Ovary (tissue), 9 donors: ENCODE data around the gene MYRF. TPM values are rescaled to one million over a fixed set of nuclear protein-coding genes. Genes with fewer than 3 reads are reported as not detected.

ENCODE experiments used
- DNase-seq, 5 donors: peaks; one replicate each; pipeline ENCODE4 v3.0.0-alpha.2; 2019 to 2020
- H3K27ac ChIP-seq, 2 donors: fragments of 200-600 bp; one replicate each; pipeline versions ENCODE4 v1.5.1 to v1.8.0; 2019 to 2022
- H3K27me3 ChIP-seq: fragments of 200-600 bp; one replicate; pipeline ENCODE4 v1.8.0; 2022
- H3K36me3 ChIP-seq: fragments of 200-600 bp; sonication (generic); one replicate; pipeline ENCODE4 v1.5.1; 2019
- H3K4me1 ChIP-seq: one replicate; pipeline ENCODE4 v1.8.1; 2013; ENCODE audit warnings: mild to moderate bottlenecking, moderate library complexity; ENCODE audit not compliant: insufficient read depth
- H3K4me3 ChIP-seq: fragments of 200-600 bp; sonication (generic); one replicate; pipeline ENCODE4 v1.5.1; 2017
- H3K9me3 ChIP-seq, 2 donors: fragments of 200-600 bp in 1 of 2; sonication (generic) in 1 of 2; one replicate each; pipeline versions ENCODE4 v1.5.1 to v1.8.1; 2013 to 2019; ENCODE audit warnings: mild to moderate bottlenecking in 1 of 2, moderate library complexity in 1 of 2
- EP300 ChIP-seq: sonication (generic); formaldehyde crosslinking; IDR thresholded peaks from one replicate; pipeline ENCODE4 v1.6.1; 2017; ENCODE audit warnings: antibody characterized with exemption
- POLR2A ChIP-seq: fragments of 450-650 bp; IDR thresholded peaks from one replicate; pipeline ENCODE4 v1.6.1; 2017; ENCODE audit warnings: antibody characterized with exemption, mild to moderate bottlenecking, moderate library complexity
- WGBS, 3 donors: extraction: QIAGEN DNeasy Blood & Tissue Kit in 1 of 3; methylation state at CpG; one replicate each; pipeline versions ENCODE4 v1.1.5 to v1.1.7; 2013 to 2017; 5-methylcytosine and 5-hydroxymethylcytosine counted together
- intact Hi-C, 4 donors: fragments of 100-400 bp; cut with DNase I; formaldehyde crosslinking; loops; one replicate each; pipeline versions ENCODE4 v1.11.0 to v1.15.1; 2022 to 2023
- polyA plus RNA-seq, 2 donors: library from polyadenylated mRNA; stranded (reverse); fragments of 200-250 nt in 1 of 2; fragments of 350-450 nt in 1 of 2; fragmentation: Illumina TruSeq in 1 of 2; extraction: RNeasy Lipid Tissue Mini Kit (QIAGEN cat#74804) in 1 of 2; gene quantifications; one replicate each; pipeline ENCODE4 v1.2.3, GENCODE V29; 2013 to 2014
- total RNA-seq, 7 donors: library from RNA; depleted of rRNA in 2 of 7; stranded (reverse); fragments of >200 nt in 2 of 7; fragmentation: NEBNext Ultra II Directional in 3 of 7; extraction: Animal tissue kit (Norgen Biotek cat#: 25700) in 3 of 7; gene quantifications; one replicate each; pipeline versions ENCODE4 v1.1.0 to v1.2.4, GENCODE V29; 2016 to 2023
- TF ChIP-seq, protein P1 (sequence below), 3 donors: fragments of 450-650 bp in 2 of 3; fragments of 200-600 bp in 1 of 3; IDR thresholded peaks; one replicate each; pipeline versions ENCODE4 v1.5.1 to v1.8.0; 2016 to 2022; ENCODE audit warnings: antibody characterized with exemption in 3 of 3, mild to moderate bottlenecking in 1 of 3
- donor health status: DM: no; HTN: no; CAD: no; lungs with moderate emphysema.
- donor health status: DM: no; HTN: no; CAD: no.
- donor health status: Bipolar disorder and iron deficiency.
- donor health status: DM: yes; HTN: yes; CAD: no.
- donor health status: DM: no; HTN: no; CAD: no.
- donor health status: DM: yes; HTN: yes; CAD: no.

Gene MYRF
- total and polyA plus RNA-seq, 9 donors: 6.6 to 109 (median 23.3) TPM

GRCh38 chr11:61795876-61796526, 43.6 kb downstream of the MYRF start:
- DNase-seq: no peak
- H3K4me1 ChIP-seq: peaks cover 5% of the 10 kb centered on the region
- TF ChIP-seq EP300 (no peak), POLR2A (no peak)
- TF ChIP-seq, protein P1, sequence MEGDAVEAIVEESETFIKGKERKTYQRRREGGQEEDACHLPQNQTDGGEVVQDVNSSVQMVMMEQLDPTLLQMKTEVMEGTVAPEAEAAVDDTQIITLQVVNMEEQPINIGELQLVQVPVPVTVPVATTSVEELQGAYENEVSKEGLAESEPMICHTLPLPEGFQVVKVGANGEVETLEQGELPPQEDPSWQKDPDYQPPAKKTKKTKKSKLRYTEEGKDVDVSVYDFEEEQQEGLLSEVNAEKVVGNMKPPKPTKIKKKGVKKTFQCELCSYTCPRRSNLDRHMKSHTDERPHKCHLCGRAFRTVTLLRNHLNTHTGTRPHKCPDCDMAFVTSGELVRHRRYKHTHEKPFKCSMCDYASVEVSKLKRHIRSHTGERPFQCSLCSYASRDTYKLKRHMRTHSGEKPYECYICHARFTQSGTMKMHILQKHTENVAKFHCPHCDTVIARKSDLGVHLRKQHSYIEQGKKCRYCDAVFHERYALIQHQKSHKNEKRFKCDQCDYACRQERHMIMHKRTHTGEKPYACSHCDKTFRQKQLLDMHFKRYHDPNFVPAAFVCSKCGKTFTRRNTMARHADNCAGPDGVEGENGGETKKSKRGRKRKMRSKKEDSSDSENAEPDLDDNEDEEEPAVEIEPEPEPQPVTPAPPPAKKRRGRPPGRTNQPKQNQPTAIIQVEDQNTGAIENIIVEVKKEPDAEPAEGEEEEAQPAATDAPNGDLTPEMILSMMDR (IDR thresholded peaks at IDR 0.05): no peak
- no peak overlapping the region for H3K4me3 ChIP-seq
- WGBS, 3 donors: 85 to 86% (median 85%) methylated on average over 18 of the region's 18 CpGs
- H3K27me3 ChIP-seq: no peaks in the 10 kb centered on the region
- no peaks in the 10 kb centered on the region for H3K9me3 ChIP-seq
- no peaks in the 10 kb centered on the region for H3K36me3 ChIP-seq
- intact Hi-C loops: loop anchor here in 2 of 4 donors (5.0 to 10.0 kb wide), 4 partner anchors 151 to 516 kb away; no protein-coding TSS in a partner anchor
- no peak overlapping the region for H3K27ac ChIP-seq

GRCh38 chr11:61797263-61797944, 45.0 kb downstream of the MYRF start:
- H3K27me3 ChIP-seq: no peaks in the 10 kb centered on the region
- intact Hi-C loops: loop anchor here in 2 of 4 donors (5.0 to 10.0 kb wide), 4 partner anchors 150 to 515 kb away; no protein-coding TSS in a partner anchor
- H3K4me3 ChIP-seq: no peak overlapping the region
- H3K27ac ChIP-seq: no peak overlapping the region
- 17 to 29% (median 26%) methylated on average over 3 of the region's 3 CpGs for WGBS, 3 donors
- DNase-seq: peak; percentile 70 to 89 (median 77)
- H3K4me1 ChIP-seq: peaks cover 2% of the 10 kb centered on the region
- no peaks in the 10 kb centered on the region for H3K9me3 ChIP-seq
- TF ChIP-seq, protein P1 (IDR thresholded peaks at IDR 0.05): peak; percentile 37 to 93 (median 90)
- no peak for TF ChIP-seq POLR2A
- no peak for TF ChIP-seq EP300
- no peaks in the 10 kb centered on the region for H3K36me3 ChIP-seq

GRCh38 chr11:61799665-61800284, 47.3 kb downstream of the MYRF start:
- no peaks in the 10 kb centered on the region for H3K9me3 ChIP-seq
- H3K4me3 ChIP-seq: no peak overlapping the region
- H3K36me3 ChIP-seq: no peaks in the 10 kb centered on the region
- no peak for DNase-seq
- TF ChIP-seq POLR2A: no peak
- TF ChIP-seq, protein P1 (IDR thresholded peaks at IDR 0.05): no peak
- no peak for TF ChIP-seq EP300
- no peak overlapping the region for H3K27ac ChIP-seq
- intact Hi-C loops: loop anchor here in 2 of 4 donors (5.0 to 10.0 kb wide), 5 partner anchors 75 to 513 kb away; no protein-coding TSS in a partner anchor
- H3K27me3 ChIP-seq: no peaks in the 10 kb centered on the region
- whole genome bisulfite sequencing, 3 donors: 92 to 95% (median 94%) methylated on average over 2 of the region's 2 CpGs
- no peaks in the 10 kb centered on the region for H3K4me1 ChIP-seq
